Heart left ventricle (tissue), 13 donors: ENCODE data around the gene MAFF.

Experiments used
- POLR2A ChIP-seq, 2 donors: fragments of 450-650 bp; IDR thresholded peaks; one replicate each; pipeline ENCODE4 v1.6.1; 2017; ENCODE audit warnings: antibody characterized with exemption in 2 of 2, mild to moderate bottlenecking in 2 of 2, moderate library complexity in 2 of 2
- TF ChIP-seq, protein P1 (sequence below), 12 donors: fragments of 200-600 bp; sonication (generic) in 4 of 12; IDR thresholded peaks; one replicate each; pipeline versions ENCODE4 v1.5.0 to v1.8.0; 2018 to 2022; ENCODE audit warnings: antibody characterized with exemption in 12 of 12, mild to moderate bottlenecking in 5 of 12
- donor health status: ischemic (EF 13 %, LVEDD 7.1; RV severe dilation, severe dysfunction).
- donor health status: DM: no; HTN: yes; CAD: no.
- donor health status: DM: no; HTN: no; CAD: no.
- donor health status: ischemic (EF 25% LVEDD 6.9; RV normal size, moderate dysfunction).
- donor health status: ischemic (EF 25% LVEDD 5.7; RV mildly dilated, moderate dysfunction).
- donor health status: ischemic (EF 35%, LVEDD 5.7; RV mildly dilated, moderate dysfunction).
- donor health status: nonischemic (EF 11% LVEDD 7.7; RV severe dilation, severe dysfunction).
- donor health status: DM: yes; HTN: yes; CAD: no.
- donor health status: PGD.
- donor health status: ischemic (EF 29% LVEDD 5.4; RV normal size, mild dysfunction).
- donor health status: nonischemic (EF 23%, LVEDD 6.1; RV moderate dilation, normal function).

- TF ChIP-seq, protein P1, sequence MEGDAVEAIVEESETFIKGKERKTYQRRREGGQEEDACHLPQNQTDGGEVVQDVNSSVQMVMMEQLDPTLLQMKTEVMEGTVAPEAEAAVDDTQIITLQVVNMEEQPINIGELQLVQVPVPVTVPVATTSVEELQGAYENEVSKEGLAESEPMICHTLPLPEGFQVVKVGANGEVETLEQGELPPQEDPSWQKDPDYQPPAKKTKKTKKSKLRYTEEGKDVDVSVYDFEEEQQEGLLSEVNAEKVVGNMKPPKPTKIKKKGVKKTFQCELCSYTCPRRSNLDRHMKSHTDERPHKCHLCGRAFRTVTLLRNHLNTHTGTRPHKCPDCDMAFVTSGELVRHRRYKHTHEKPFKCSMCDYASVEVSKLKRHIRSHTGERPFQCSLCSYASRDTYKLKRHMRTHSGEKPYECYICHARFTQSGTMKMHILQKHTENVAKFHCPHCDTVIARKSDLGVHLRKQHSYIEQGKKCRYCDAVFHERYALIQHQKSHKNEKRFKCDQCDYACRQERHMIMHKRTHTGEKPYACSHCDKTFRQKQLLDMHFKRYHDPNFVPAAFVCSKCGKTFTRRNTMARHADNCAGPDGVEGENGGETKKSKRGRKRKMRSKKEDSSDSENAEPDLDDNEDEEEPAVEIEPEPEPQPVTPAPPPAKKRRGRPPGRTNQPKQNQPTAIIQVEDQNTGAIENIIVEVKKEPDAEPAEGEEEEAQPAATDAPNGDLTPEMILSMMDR (IDR thresholded peaks at IDR 0.05) = no peak
- no peak for TF ChIP-seq POLR2A (IDR thresholded peaks at IDR 0.05)
Observed at GRCh38 chr22:38251341-38251692, 49.5 kb downstream of the MAFF start.
